K562 treated with DMSO at 1 percent for 4 hours (cell line): ENCODE measurements around the gene CCL2. TPM values are rescaled to one million over a fixed set of nuclear protein-coding genes. Genes with fewer than 3 reads are reported as not detected.

Experiments
- total RNA-seq: library from RNA; unstranded; fragments of 300-600 nt; gene quantifications from 2 replicates; pipeline ENCODE4 v1.2.3, GENCODE V29; 2022; ENCODE audit not compliant: insufficient read depth

CCL2 gene
- 2.0 TPM in 1 of 2 replicates, not detected in the other for total RNA-seq

GRCh38 chr17:34254651-34255380 lies at the start of gene CCL2:
Gene CCL2, plus strand, starts transcription at chr17:34255285. Its CDS starts 65 bp downstream, at chr17:34255350.

DNA sequence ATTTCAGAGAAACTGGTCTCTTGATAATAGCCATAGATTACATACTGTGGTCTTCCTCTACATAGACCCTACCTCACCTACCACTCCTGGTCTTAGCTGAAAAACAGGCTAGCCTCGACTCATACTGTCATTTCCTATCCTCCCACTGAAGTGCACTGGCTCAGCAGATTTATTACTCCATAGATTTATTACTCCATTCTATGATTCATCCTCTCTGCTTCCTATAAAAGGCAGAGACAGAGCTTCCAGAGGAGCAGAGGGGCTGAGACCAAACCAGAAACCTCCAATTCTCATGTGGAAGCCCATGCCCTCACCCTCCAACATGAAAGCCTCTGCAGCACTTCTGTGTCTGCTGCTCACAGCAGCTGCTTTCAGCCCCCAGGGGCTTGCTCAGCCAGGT lies 14.9 kb downstream of the CCL2 start, which contains the start of gene CCL7:
TSS of gene CCL7 (plus strand) at position 253 of the 400 bp plus-strand sequence. CDS start at position 323, 70 bp downstream.

DNA sequence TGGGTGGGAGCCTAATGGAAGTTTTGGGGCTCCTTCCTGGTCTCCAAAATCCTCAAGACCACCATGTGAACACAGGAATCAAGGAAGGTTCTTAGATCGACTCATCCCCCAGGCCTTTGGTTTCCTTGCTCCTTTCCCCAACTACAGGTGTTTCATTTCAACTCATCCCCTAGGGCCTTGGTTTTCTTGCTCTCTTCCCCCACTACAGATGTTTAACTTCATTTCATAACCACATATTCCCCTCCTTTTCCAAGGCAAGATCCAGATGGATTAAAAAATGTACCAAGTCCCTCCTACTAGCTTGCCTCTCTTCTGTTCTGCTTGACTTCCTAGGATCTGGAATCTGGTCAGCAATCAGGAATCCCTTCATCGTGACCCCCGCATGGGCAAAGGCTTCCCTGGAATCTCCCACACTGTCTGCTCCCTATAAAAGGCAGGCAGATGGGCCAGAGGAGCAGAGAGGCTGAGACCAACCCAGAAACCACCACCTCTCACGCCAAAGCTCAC lies 30.3 kb downstream of the CCL2 start, which contains the start of gene CCL11:
TSS of gene CCL11 (plus strand) at position 457 of the 507 bp plus-strand sequence. CDS start 67 bp downstream, outside the sequence.

Other genes starting within 250 kb of the CCL2 start
- not detected in 2 replicates for gene CCL7, start 14.9 kb downstream of the CCL2 start, total RNA-seq
- not detected in 2 replicates for gene CCL11, start 30.5 kb downstream of the CCL2 start, total RNA-seq
- gene CCL8, start 64.2 kb downstream of the CCL2 start, total RNA-seq: 1.2 TPM in 1 of 2 replicates, not detected in the other
- not detected in 2 replicates for gene CCL13, start 101.2 kb downstream of the CCL2 start, total RNA-seq
- not detected in 2 replicates for gene CCL1, start 107.9 kb downstream of the CCL2 start, total RNA-seq